SIG-M5 treated with dmso at 0.1 percent for 504 hours (cell line): ENCODE results near the gene SMG9.
"Not testable (repeated sequence)": the region's sequence is repeated elsewhere in the genome, so short reads cannot be mapped to it uniquely, and the experiment has no call there.

ENCODE experiments used
- DNase-seq: peaks from one replicate; lab custom pipeline; 2025; ENCODE audit not compliant: unreplicated experiment; lab: John Stamatoyannopoulos, UW

SMG9 gene

DNA sequence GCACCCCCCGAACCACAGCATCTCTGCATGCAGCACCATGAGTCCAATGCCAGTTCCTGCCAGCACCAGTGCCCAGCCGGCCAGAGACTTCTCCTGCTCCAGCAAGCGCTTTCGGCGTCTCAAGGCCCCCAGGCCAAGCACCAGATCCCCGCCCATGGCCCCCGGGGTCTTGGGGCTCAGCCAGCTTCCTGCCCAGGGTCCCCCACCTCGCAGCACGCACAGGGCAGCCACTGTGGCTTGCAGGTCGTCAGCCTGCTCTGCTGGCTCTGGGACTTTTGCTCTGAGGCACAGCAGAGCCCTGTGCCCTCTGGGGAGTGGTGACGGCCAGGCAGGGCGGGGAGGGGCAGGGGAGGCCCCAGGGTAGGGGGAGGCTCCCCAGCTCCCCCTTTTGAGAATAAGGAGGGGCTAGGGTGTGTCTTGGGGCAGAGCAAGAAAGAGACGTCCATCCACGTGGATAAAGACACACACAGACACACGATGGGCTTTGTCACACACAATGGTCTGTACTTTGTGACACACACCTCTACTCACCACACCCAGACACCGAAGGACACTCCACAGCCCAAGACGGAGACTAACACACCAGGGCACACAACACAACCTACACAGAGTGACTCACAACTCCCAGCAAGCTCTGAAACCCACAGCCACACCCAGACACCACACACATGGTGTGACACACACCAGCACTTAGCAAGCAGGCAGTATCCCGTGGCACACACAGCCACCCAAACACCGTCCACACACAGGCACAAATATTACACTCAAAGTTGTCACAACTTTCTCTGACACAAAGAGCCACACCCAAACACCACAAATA lies 26.2 kb upstream of the SMG9 start, which contains the start of gene KCNN4:
TSS of gene KCNN4 (minus strand) at position 268 of the 820 bp plus-strand sequence. CDS start at position 156, 112 bp downstream.
- peak; percentile 61 for DNase-seq

DNA sequence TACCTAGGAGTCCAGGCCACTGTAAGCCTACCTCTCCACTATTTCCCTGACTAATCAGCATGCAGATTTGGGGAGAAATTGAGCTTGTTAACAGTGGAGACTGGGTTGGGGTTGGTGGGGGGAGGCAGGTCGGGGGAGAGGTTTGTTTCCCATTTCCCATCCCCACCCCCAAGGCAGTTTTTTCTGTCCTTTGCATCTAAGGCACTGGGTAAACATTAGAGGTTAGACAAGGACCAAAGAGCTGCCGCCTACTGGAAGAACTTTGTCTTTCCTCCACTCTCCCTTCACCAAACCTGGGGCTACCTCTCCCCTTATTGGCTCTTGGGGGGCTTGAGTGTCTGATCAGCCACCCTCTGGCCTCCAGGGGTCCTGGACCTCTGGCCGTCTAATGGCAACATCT lies 25.1 kb upstream of the SMG9 start:
- peak; percentile 61 for DNase-seq

DNA sequence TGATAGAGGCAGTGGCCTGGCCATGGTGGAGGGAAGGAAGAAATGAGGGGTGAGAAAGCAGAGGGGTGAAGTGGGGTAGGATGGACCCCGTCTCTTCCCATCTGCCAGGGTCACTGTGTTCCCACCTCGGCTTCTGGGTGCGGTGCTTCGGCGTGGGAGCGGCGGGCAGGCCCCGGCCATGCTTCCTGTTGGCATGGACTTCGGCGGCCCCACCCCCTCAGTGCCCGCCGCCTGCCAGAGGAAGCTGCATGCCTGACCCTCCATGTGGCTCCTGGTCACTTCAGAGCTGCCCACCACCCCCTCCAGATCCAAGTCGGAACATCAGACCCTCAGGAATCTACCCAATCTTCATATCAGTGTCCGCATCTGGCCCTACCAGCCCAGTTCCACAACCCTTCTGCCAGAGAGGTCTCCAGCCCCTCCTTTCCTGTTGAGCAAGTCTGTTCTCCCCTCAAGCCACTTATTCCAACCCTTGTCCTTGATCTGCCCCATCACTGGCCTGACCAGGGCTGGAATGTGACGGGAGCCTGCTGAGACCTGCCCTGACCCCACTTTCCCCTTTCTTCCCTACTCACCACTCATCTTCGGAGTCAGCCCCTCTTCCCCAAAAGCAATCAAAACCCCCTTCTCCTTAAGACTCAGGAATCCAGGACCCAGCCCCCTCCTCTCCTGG lies 24.5 kb upstream of the SMG9 start:
- no peak for DNase-seq

DNA sequence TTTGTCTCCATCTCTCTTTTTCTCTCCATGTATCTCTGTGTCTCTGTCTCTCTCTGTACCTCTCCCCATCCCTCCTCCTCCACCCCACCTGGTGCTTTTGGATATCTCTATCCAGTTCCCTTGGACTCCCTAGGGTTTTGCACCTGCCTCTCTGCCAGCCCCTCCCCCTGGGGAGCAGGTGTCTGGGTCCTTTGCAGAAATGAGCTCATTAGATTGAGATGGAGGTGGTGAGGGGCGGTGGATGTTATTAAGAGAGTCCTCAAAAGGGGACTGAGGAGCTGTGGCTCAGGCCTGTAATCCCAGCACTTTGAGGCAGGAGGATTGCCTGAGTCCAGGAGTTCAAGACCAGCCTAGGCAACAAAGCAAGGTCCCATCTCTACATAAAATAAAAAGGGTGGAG lies 23.9 kb upstream of the SMG9 start:
- no peak for DNase-seq

DNA sequence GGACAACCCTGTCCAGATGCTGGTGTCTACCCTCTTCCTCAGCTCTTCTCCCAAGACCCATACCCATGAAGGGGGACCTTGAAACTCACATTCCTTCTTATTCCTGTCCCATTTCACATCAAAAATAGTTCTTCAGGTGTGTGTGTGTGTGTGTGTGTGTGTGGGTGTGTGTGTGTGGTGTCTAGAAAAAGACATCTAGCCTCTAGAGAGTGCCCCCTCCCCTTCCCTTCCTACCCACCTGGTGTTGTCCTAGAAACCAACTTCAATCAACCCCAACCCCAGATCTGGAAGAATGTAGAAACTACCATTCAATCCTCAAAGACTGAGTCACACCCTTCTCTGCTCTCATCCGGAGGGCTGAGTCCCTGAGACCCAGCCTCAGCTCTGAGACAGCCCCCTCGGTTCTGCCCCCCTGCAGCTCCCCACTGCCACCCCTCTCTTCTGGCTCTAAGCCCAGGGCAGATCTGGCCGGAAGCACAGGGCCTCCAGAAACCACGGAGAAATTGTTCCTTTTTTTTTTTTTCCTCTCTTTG lies 22.5 kb upstream of the SMG9 start:
- peak; percentile 80 for DNase-seq

DNA sequence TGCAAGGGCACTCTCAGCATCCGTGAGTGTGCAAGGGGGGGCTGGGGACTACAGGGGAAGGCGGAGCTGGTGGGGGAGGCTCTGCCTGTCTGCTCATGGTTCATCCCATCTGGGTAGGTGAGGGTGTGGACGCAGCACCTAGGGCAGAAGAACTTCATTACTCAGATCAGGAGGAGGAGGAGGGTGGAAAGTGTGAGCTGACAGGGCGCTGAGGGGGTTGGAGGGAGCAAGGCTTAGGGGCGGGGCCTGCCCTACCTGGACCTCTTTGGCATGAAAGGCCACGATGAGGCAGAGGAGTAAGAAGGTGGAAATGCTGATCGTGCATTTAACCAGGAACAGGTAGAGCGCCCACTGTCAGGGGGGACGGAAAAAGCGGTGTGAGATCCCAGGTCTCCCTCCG lies 21.5 kb upstream of the SMG9 start:
- no peak for DNase-seq

DNA sequence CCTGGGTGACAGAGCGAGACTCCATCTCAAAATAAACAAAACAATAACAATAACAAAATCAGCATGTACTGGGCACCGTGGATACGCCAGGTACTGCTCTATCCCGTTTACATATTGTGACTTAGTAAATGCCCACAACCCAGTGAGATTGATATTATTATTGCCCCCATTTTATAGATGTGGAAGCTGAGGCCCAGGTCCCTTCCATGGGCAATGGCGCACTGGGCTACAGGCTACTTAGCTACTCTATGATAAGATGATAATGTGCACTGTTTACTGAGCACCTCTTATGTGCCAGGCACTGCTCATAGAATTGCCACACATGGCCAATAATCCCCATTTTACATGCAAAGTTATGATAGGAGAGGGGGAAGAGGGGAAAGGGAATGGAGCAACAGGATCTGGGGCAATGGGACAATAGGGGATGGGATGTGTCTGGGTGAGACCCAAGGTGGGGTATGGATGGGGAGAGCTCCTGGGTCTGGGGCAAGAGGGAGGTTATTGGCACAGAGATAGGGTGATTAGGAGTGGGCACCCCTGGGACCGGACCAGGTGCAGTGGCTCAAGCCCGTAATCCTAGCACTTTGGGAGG lies 20.6 kb upstream of the SMG9 start:
- DNase-seq = no peak

DNA sequence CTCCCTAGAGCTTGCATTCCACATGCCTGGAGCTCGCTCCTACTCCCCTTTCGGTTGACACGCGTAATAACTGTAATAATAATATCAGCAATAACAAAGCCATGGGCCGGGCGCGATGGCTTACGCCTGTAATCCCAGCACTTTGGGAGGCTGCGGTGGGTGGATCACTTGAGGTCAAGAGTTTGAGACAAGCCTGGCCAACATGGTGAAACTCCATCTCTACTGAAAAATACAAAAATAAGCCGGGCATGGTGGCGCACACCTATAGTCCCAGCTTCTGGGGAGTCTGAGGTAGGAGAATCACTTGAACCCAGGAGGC lies 20.1 kb upstream of the SMG9 start:
- DNase-seq = not testable (repeated sequence)

DNA sequence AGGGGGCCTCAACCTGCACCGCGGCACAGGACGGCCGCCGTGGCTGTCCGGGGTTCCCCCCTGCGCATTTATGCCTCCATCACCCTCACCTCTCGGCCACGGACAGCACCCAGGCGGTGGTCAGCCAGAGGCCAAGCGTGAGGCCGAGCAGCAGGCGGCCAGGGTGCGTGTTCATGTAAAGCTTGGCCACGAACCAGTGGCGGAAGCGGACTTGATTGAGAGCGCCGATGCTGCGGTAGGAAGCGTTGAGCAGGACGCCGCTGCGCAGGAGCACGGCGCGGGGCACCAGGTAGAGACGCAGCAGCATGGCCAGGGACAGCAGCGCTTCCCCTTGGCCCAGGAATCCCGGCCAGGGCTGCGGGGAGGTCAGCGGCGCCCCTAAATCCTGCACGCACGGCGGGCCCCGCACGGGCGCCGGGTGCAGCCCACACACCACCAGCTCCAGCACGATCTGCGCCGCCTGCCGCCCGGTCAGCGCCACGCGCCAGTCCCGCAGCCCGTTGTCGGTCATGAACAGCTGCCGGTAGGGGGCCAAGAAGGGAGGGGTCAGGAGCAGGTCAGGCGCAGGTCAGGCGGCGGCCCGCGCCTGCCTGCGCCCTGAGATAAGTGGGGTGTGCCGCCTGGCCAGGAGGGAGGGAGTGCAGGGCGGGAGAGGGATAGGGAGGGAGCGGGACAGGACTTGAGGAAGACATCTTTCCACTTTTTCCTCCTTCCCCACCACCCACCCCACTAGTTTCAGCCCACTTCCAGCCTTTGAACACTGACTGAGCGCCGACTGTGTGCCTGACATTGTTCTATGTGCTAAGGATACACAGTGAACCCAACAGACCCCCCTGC lies 19.6 kb upstream of the SMG9 start:
- no peak for DNase-seq

DNA sequence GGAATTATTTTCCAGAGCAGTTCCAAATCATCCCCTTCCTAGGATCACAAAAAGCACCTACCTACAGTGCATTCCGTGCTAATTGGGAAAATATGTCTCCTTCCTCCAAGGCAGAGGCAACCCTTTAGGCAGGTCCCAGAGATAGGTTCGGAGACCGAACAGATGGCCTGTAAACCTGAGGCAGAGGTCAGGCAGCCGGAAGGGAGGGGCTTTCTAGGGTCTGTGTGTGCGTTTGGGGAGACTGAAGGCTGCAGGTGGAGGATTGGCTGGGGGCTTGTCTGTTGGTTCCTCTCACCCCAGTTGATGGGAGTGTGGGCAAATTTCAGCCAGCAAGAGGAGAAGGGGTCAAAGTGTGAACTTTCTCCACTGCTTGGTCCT lies 19.0 kb upstream of the SMG9 start:
- DNase-seq = no peak

DNA sequence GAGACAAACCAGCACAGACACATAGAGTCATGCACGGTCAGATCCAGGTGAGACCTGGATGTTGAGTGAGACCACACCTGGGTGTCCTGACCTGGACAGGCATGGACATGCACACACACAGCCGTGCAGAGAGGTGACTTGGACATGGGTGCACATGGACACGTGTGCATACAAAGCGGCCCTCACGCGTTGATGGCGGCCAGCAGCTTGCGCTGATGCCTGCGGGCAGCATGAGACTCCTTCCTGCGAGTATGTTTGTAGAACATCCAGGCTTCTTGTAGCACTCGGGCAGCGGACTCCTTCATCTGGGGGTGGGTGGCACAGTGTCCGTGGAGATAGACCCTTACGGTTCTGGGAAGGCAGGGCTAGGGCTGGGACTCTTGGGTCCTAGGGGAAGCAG lies 14.5 kb upstream of the SMG9 start:
- DNase-seq = no peak

DNA sequence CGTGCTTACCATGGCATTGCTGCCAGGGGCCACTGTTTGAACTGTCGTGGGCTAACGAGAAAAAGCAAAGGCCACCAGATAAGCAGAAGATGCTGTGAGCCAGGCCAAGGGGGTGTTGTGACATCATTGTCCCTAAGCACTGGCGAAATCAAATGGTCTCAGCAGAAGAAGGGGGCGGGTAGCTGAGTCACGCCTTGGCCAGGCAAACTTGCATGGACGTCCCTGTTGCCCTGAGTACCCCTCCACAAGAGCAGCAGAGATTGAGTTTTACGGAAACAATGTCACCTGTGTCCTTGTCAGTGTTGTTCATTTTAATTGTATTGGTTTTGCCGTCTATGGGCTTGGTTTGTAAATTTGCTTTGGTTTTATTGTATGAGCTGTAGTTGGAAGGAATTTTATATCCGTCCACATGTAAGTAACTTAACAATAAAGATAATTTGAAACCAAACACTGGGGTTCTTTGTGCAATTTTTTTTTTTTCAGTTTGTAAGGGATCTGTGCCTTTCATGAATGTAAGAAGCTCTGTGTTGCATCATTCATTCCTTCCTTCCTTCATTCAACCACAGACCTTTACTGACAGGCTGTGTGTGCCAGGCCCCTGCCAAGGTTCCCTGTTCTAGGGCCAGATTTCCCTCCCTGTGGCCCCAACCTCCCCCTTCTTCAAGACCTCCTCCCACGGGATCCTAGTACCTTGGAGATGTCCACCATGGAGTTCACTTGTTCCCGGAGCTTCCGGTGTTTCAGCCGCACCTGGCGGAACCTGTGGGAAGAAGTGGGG lies 13.7 kb upstream of the SMG9 start:
- DNase-seq = peak; percentile 82

DNA sequence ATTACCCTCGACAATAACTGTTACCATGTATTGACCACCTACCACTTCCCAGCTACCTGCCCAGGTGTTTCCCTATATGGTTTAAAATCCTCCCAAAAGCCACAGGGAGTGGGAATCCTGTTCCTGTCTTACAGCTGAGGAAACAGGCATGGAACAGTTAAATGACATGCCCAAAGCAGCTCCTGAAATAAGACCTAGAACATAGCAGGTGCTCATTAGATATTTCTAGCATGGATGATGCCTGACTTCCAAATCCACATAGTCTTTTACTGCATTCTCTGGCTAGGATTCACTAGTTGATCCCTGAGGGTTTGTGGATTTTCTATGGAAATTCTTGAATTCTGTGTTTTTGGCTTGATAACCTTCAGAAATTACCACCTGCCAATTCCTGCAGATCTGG lies 13.1 kb upstream of the SMG9 start:
- no peak for DNase-seq

DNA sequence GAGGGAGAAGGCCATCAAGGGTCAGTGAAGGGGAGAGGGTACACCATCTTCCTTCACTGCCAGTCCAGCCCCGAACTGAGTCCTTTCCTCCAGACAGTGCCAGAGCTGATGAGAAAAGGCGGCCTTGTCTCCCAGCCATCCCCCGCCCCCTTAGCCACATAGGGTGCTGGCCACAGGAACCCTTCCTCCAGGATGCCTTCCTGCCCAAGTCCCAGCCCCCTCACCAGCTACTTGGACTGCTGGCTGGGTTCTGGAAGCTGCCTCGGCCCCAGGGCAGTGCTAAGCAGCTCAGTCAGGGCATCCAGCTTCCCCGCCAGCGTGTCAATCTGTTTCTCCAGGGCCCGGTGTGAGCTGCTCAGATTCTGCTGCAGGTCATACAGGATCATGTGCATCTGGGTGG lies 12.6 kb upstream of the SMG9 start:
- DNase-seq = no peak

DNA sequence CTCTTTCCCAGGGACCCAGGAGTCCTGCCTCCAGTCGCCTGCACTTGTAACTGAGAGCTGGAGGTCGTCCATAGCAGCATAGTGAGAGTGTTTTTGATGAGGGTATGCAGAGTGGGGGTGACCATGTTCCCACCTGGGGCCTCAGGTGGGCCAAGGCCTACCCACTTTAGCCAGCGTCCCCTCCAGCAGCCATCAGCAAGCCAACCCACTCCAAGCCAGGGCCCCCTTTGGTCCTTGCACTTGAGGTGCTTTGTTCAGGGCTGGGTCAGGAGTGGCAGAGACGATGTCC lies 11.9 kb upstream of the SMG9 start:
- no peak for DNase-seq

DNA sequence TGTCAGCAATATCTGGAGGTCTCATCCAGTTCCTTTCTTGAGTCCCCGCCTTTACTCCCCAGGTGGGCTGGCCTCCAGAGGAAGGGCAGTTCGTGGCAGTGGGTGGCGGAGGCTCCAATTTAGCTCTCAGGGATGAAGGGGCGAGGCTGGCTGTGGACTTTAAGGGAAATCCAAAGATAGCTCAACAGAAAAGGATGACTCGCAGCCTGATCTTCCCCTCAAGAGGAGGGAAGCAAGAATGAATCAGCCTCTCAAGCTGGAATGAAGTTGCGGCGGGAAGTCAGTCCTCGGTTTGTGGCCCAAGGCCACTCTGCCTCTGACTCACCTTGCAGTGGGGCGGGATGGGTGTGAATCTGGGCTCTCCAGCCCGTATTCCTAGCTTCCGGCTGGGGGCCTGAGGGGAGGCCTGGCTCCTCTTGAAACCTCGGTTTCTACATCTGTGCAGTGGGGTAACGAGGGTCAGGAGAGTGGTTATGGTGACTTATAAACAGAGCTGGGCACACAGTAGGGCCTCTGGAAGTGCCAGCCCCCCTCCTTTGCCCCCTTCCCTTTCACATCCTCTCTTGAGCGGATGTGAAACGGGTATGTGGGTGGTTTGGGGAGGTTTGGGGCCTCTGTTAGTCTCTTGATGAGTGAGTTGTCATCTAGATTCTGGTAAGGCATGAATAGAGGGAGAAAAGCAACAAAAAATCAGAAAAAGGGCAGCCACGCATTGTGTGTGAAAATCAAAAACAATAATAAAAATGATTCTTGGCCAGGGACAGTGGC lies 10.5 kb upstream of the SMG9 start:
- peak; percentile 99 for DNase-seq

DNA sequence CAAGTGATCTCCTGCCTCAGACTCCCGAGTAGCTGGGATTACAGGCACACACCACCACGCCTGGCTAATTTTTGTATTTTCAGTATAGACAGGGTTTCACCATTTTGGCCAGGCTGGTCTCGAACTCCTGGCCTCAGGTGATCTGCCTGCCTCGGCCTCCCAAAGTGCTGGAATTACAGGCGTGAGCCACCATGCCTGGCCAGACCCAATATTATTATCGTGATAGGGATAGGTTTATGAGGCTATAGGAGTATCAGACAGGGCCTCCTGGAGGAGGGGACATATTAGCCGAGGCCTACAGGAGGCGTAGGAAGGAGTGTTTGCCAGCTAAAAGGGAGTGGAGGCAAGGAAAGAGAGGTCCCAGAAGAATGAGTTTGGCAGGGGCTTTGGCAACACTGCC lies 9.9 kb upstream of the SMG9 start:
- DNase-seq = not testable (repeated sequence)

DNA sequence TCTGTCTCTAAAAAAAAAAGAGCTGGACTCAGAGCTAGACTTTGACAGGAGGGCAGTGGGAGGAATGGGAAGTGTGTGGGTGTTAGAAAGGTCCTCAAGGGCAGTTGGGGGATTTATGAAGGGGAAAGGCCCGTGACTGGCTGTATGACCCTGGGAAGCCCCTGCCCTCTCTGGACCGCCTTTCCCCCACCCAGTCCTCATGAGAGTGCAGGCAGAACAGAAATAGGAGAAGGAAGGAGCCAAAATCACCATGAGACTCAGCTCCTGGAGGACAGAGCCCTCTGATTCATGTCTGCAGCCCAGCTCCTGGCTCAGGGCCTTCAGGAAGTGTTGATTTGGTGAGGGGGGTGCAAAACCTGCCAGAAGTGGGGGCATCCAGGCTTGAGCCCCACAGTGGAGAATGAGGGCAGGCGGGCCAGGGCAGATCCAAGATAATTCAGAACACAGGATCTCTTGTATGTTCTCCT lies 8.7 kb upstream of the SMG9 start:
- no peak for DNase-seq

DNA sequence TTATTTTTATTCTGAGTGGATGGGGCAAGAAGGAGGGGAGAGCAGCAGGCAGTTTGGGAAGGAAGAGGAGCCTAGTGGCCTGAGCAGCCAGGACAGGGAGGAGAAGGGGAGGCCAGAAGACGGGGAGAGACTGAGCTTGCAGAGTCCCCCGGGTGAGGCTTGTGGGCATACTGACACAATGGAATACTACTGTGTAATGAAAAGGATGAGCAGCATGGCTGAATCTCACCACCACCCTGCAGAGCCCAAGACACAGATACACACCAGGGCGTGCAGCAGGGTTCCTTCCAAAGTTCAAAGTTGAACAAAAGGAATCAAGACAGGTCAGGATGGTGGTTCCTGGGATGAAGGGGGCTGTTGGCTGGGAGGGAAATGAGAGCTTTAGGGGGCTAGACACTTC lies 8.1 kb upstream of the SMG9 start:
- DNase-seq = no peak

DNA sequence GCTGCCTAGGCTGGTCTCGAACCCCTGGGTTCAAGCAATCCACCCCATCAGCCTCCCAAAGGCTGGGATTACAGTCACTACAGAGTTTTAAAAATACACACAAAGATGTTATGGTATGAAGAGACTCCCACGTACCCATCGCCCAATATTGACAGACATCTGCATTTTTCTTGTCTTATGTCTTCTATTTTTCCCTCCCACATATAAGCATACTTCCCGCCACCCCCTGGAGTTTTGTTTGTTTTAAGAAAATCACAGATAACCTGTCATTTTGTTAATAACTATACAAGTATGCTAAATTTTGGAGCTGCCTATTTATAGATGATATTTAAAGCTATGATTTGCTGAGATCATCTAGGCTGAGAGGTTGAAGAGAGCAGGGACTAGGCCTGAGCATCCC lies 6.2 kb upstream of the SMG9 start:
- DNase-seq = no peak
